Psoas muscle (tissue), 8 donors: ENCODE results near the gene RNU4-1. TPM values are rescaled to one million over a fixed set of nuclear protein-coding genes. Genes with fewer than 3 reads are reported as not detected.

Experiments used
- ATAC-seq, 4 donors: fragments of 200-7000 bp; cut with Tn5 transposase; one replicate each; pipeline ENCODE4 v1.9.1; 2020; ENCODE audit warnings: moderate library complexity in 3 of 4, mild to moderate bottlenecking in 2 of 4
- DNase-seq, 2 donors: peaks; one replicate each; pipeline ENCODE4 v3.0.0-alpha.2; 2020
- H3K27ac ChIP-seq: fragments of 200-600 bp; one replicate; pipeline ENCODE4 v1.8.0; 2022
- H3K27me3 ChIP-seq, 3 donors: fragments of 200-600 bp in 1 of 3; one replicate each; pipeline versions ENCODE4 v1.6.1 to v1.8.0; 2013 to 2022; ENCODE audit warnings: low read length in 2 of 3, mild to moderate bottlenecking in 2 of 3, moderate library complexity in 1 of 3; ENCODE audit not compliant: insufficient read depth in 3 of 3
- H3K36me3 ChIP-seq, 2 donors: fragments of 200-600 bp in 1 of 2; one replicate each; pipeline versions ENCODE4 v1.6.1 to v1.8.0; 2013 to 2022; ENCODE audit warnings: low read depth in 1 of 2, mild to moderate bottlenecking in 1 of 2, moderate library complexity in 1 of 2; ENCODE audit not compliant: insufficient read depth in 1 of 2
- H3K4me1 ChIP-seq: fragments of 200-600 bp; one replicate; pipeline ENCODE4 v1.8.0; 2022
- H3K4me3 ChIP-seq: fragments of 200-600 bp; one replicate; pipeline ENCODE4 v1.8.0; 2022; ENCODE audit warnings: mild to moderate bottlenecking
- H3K9me3 ChIP-seq: fragments of 200-600 bp; one replicate; pipeline ENCODE4 v1.8.0; 2022
- WGBS, 3 donors: extraction: QIAGEN DNeasy Blood & Tissue Kit; methylation state at CpG; one replicate each; pipeline versions ENCODE4 v1.1.6 to v1.1.7; 2013; 5-methylcytosine and 5-hydroxymethylcytosine counted together
- intact Hi-C, 2 donors: fragments of 100-400 bp; cut with DNase I; formaldehyde crosslinking; loops; one replicate each; pipeline versions ENCODE4 v1.11.0 to v1.14.2; 2022
- polyA plus RNA-seq, 3 donors: library from polyadenylated mRNA; stranded (reverse); fragments of 200-250 nt; gene quantifications; one replicate each; pipeline ENCODE4 v1.2.3, GENCODE V29; 2013
- total RNA-seq, 4 donors: library from RNA; stranded (reverse); fragmentation: NEBNext Ultra II Directional in 2 of 4; extraction: Animal tissue kit (Norgen Biotek cat#: 25700) in 2 of 4; gene quantifications; one replicate each; pipeline versions ENCODE4 v1.2.1 to v1.2.4, GENCODE V29; 2021 to 2023
- TF ChIP-seq, protein P1 (sequence below): fragments of 200-600 bp; IDR thresholded peaks from one replicate; pipeline ENCODE4 v1.8.0; 2022; ENCODE audit warnings: antibody characterized with exemption
- donor health status: healthy with polysubstance abuse.
- donor health status: DM: no; HTN: no; CAD: no; lungs with moderate emphysema.
- donor health status: Bipolar disorder and iron deficiency.
- donor health status: healthy.
- donor health status: DM: yes; HTN: yes; CAD: no.
- donor health status: DM: no; HTN: no; CAD: no.
- donor health status: DM: no; HTN: no; CAD: no.
- donor health status: DM: yes; HTN: yes; CAD: no.

Gene RNU4-1
- total and polyA plus RNA-seq, 7 donors, result 1,144 to 3,144 (median 2,601) TPM; not detected in 3

DNA sequence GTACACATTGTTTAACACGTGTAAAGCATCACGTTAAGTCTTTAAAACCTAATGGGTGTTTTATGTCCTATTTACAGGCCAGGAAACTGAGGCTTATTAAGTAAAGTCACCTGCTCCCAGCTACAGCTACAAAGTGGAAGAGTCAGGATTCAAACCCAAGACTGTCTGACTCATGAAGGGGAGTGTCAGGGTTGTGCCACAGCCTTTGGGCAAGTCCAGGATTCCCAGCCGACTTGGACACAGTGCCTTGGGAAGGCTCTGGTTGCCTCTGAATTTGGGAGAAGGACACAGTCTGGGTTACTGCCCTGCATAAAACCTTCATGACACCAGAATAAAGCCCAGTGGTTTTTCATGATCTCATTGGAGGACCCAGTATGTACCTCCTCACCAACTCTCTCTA, 8.7 kb downstream of the RNU4-1 start:
- TF ChIP-seq, protein P1, sequence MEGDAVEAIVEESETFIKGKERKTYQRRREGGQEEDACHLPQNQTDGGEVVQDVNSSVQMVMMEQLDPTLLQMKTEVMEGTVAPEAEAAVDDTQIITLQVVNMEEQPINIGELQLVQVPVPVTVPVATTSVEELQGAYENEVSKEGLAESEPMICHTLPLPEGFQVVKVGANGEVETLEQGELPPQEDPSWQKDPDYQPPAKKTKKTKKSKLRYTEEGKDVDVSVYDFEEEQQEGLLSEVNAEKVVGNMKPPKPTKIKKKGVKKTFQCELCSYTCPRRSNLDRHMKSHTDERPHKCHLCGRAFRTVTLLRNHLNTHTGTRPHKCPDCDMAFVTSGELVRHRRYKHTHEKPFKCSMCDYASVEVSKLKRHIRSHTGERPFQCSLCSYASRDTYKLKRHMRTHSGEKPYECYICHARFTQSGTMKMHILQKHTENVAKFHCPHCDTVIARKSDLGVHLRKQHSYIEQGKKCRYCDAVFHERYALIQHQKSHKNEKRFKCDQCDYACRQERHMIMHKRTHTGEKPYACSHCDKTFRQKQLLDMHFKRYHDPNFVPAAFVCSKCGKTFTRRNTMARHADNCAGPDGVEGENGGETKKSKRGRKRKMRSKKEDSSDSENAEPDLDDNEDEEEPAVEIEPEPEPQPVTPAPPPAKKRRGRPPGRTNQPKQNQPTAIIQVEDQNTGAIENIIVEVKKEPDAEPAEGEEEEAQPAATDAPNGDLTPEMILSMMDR, result no peak
- intact Hi-C loops, result no loop called here
- no peaks in the 10 kb centered on the region for H3K27me3 ChIP-seq

DNA sequence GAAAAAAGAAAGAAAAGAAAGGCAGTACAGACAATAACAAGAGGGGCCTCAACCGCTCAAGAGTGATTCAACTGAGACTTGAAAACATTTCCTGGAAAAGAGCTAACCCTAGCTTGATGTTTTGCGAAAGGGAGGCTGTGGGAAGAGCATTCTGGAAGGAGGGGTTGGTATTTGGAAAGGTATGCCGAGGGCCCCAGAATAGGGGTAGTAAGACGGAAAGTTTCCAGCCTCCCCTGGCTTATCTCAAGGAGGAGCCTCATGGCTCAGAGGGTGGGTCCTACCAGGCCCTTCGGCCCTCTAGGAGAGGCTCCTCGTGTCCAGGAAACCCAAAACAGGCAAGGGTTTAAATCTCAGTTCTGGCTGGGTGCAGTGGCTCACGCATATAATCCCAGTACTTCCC, 9.7 kb downstream of the RNU4-1 start:
- TF ChIP-seq, protein P1, result no peak
- Histone ChIP-seq H3K27me3 (no peaks in the 10 kb centered on the region), H3K4me1 (no peaks in the 10 kb centered on the region), H3K9me3 (no peaks in the 10 kb centered on the region), H3K27ac (no peak overlapping the region), H3K36me3 (no peaks in the 10 kb centered on the region), H3K4me3 (no peak overlapping the region)
- intact Hi-C loops, result no loop called here
- DNase-seq, result no peak
- 72 to 79% (median 76%) methylated on average over 7 of the region's 7 CpGs for WGBS, 3 donors
- ATAC-seq, result no peak

More for the DNA sequence above, 8.7 kb downstream of the RNU4-1 start:
- DNase-seq, result no peak
- Histone ChIP-seq H3K9me3 (no peaks in the 10 kb centered on the region), H3K27ac (no peak overlapping the region), H3K4me1 (no peaks in the 10 kb centered on the region), H3K4me3 (no peak overlapping the region), H3K36me3 (no peaks in the 10 kb centered on the region)
- ATAC-seq, result no peak
- WGBS, 3 donors, result 75 to 84% (median 80%) methylated on average over 3 of the region's 3 CpGs

DNA sequence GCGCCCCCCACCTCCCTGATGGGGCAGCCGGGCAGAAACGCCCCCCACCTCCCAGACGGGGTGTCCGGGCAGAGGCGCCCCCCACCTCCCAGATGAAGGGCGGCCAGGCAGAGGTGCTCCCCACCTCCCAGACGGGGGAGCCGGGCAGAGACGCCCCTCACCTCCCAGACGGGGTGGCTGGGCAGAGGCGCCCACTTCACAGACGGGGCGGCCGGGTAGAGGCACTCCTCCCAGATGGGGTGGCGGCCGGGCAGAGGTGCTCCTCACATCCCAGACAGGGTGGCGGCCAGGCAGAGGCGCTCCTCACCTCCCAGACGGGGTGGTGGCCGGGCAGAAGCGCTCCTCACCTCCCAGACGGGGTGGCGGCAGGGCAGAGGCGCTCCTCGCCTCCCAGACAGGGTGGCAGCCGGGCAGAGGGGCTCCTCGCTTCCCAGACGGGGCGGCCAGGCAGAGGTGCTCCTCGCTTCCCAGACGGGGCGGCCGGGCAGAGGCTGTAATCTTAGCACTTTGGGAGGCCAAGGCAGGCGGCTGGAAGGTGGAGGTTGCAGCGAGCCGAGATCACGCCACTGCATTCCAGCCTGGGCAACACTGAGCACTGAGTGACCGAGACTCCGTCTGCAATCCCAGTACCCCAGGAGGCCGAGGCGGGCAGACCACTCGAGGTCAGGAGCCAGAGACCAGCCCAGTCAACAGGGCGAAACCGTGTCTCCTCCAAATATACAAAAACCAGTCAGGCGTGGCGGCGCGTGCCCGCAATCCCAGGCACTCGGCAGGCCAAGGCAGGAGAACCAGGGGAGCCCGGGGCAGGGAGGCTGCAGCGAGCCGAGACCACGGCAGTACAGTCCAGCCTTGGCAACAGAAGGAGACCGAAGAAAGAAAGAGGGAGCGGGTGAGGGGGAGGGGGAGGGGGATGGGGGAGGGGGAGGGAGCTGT, 14.6 kb downstream of the RNU4-1 start:
- no peaks in the 10 kb centered on the region for H3K9me3 ChIP-seq
- WGBS, 3 donors, result 95% methylated on average over 47 to 54 of the region's 57 CpGs
- no peaks in the 10 kb centered on the region for H3K27me3 ChIP-seq
- ATAC-seq (no peak), DNase-seq (no peak)
- no peak overlapping the region for H3K27ac ChIP-seq
- no peaks in the 10 kb centered on the region for H3K36me3 ChIP-seq
- no peaks in the 10 kb centered on the region for H3K4me1 ChIP-seq
- no peak overlapping the region for H3K4me3 ChIP-seq
- intact Hi-C loops, result no loop called here
- TF ChIP-seq, protein P1, result no peak

DNA sequence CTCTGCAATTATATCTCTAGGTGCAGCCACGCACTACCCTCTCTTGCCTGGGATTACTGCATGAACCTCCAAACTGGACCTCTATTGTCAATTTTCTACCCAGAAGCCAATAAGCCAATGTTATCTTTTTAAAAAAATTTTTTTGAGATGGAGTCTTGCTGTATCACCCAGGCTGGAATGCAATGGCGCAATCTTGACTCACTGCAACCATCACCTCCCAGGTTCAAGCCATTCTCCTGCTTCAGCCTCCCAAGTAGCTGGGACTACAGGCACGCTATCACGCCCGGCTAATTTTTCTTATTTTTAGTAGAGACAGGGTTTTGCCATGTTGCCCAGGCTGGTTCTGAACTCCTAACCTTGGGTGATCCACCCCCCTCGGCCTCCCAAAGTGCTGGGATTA, 16.3 kb downstream of the RNU4-1 start:
- Histone ChIP-seq H3K4me3 (no peak overlapping the region), H3K9me3 (no peaks in the 10 kb centered on the region), H3K27ac (no peak overlapping the region), H3K36me3 (no peaks in the 10 kb centered on the region), H3K27me3 (no peaks in the 10 kb centered on the region), H3K4me1 (no peaks in the 10 kb centered on the region)
- TF ChIP-seq, protein P1, result no peak
- no peak for DNase-seq
- 93 to 95% (median 94%) methylated on average over 6 of the region's 6 CpGs for whole genome bisulfite sequencing, 3 donors
- ATAC-seq, result no peak
- intact Hi-C loops, result no loop called here
